BLaER1 (cell line): Measurements from ENCODE around the gene YAP1.

ENCODE experiments used
- H3K27ac ChIP-seq: shearing (Covaris generic); formaldehyde crosslinking; 2 replicates; pipeline ENCODE4 v1.8.1; 2022
- H3K27me3 ChIP-seq: shearing (Covaris generic); formaldehyde crosslinking; 2 replicates; pipeline ENCODE4 v1.8.1; 2022
- H3K36me3 ChIP-seq: shearing (Covaris generic); formaldehyde crosslinking; 2 replicates; pipeline ENCODE4 v1.8.1; 2022
- H3K4me1 ChIP-seq: shearing (Covaris generic); formaldehyde crosslinking; 2 replicates; pipeline ENCODE4 v1.8.1; 2022
- H3K4me2 ChIP-seq: shearing (Covaris generic); formaldehyde crosslinking; 2 replicates; pipeline ENCODE4 v1.8.1; 2022
- H3K4me3 ChIP-seq: shearing (Covaris generic); formaldehyde crosslinking; 2 replicates; pipeline ENCODE4 v1.8.1; 2022
- H3K9ac ChIP-seq: shearing (Covaris generic); formaldehyde crosslinking; 2 replicates; pipeline ENCODE4 v1.8.1; 2022
- H3K9me3 ChIP-seq: shearing (Covaris generic); formaldehyde crosslinking; 2 replicates; pipeline ENCODE4 v1.8.1; 2022
- H4K20me1 ChIP-seq: shearing (Covaris generic); formaldehyde crosslinking; 2 replicates; pipeline ENCODE4 v1.8.1; 2022
- Cebpa-rat ChIP-seq: shearing (Covaris generic); IDR thresholded peaks from 2 replicates; pipeline ENCODE4 v1.8.1; 2022

YAP1 gene

DNA sequence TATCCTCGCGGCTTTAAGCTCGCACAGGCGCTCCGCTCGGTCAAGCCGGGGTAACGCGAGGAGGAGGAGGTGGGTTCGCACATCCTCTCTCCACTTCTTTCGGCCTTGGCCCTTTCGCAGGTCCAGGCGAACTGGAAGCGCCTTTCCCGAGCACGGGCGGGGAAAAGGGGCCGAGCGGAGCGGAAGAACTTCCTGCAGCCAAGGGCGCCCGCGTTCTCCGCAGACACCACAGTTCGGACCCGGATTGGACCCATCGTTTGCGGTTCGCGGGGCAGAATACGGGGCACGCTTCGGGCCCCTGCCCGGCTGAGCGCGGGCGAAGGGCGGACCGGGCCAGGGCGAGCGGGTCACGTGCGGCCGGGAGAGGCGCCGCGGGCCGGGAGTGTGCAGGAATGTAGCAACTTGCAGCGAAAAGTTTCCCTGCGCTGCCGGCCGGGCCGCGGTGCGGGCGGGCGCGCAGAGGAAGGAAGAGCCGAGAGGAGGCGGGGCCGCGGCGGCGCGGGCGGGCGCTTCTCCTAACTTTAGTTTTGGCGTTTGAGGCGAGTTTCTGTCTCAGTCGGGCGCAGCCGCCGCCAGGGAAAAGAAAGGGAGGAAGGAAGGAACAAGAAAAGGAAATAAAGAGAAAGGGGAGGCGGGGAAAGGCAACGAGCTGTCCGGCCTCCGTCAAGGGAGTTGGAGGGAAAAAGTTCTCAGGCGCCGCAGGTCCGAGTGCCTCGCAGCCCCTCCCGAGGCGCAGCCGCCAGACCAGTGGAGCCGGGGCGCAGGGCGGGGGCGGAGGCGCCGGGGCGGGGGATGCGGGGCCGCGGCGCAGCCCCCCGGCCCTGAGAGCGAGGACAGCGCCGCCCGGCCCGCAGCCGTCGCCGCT lies at the start of gene YAP1:
Gene YAP1, plus strand, starts transcription at position 552 of the 865 bp plus-strand sequence. CDS start 402 bp downstream, outside the sequence.
- Histone ChIP-seq H4K20me1 (no peaks in the 10 kb centered on the region), H3K27me3 (peaks cover 4% of the 10 kb centered on the region; the same call in 1 of the 2 replicates), H3K4me2 (peak within 1 kb of the TSS; percentile 88), H3K9ac (peak within 1 kb of the TSS; percentile 80), H3K4me1 (peaks cover 22% of the 10 kb centered on the region), H3K4me3 (peak within 1 kb of the TSS; percentile 88), H3K36me3 (no peaks in the 10 kb centered on the region), H3K9me3 (no peaks in the 10 kb centered on the region), H3K27ac (peak within 1 kb of the TSS; percentile 74)
- no peak for TF ChIP-seq Cebpa-rat

DNA sequence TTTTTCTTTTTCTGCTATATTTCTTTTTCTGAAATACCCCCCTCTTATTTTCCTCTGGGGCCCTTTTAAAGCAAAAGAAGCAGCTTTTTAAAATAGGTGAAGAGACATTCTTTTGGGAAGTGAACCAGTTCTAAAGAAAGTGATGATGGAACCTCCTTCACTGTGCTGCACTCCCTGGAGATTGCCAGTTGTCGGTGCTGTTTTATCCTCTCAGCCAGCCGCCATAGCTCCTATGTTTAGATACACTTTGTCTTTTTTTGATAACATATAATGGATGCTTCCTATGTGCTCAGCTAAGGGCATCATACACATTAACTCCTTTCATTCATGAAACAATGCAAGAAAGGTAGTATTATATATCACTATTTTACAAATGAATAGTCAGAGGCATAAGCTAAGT lies 49.0 kb upstream of the YAP1 start:
- Histone ChIP-seq H3K27me3 (no peaks in the 10 kb centered on the region), H3K4me1 (no peaks in the 10 kb centered on the region), H3K9me3 (no peaks in the 10 kb centered on the region), H3K4me2 (no peak overlapping the region), H3K27ac (no peak overlapping the region), H3K4me3 (no peak overlapping the region), H3K36me3 (no peaks in the 10 kb centered on the region), H4K20me1 (no peaks in the 10 kb centered on the region), H3K9ac (no peak overlapping the region)
- TF ChIP-seq Cebpa-rat, result no peak

DNA sequence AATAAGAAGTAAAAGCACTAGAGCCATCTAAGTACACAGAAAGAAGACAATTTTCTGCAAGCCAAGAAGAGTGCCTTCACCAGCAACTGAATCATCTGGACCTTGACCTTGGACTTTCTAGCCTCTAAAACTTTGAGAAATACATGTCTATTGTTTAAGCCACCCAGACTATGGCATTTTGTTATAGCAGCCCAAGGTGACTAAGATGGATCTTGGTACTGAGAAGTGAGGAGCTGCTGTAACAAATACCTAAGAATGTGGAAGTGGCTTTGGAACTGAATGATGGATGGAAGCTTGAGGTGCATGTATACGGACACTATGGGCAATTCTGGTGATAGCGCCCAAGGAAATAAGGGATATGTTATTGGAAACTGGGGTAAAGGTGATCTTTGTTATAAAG lies 48.1 kb upstream of the YAP1 start:
- Histone ChIP-seq H3K9me3 (no peaks in the 10 kb centered on the region), H3K4me3 (no peak overlapping the region), H3K27ac (no peak overlapping the region), H3K36me3 (no peaks in the 10 kb centered on the region), H3K4me1 (no peaks in the 10 kb centered on the region), H4K20me1 (no peaks in the 10 kb centered on the region), H3K9ac (no peak overlapping the region), H3K4me2 (no peak overlapping the region), H3K27me3 (no peaks in the 10 kb centered on the region)
- TF ChIP-seq Cebpa-rat, result no peak

DNA sequence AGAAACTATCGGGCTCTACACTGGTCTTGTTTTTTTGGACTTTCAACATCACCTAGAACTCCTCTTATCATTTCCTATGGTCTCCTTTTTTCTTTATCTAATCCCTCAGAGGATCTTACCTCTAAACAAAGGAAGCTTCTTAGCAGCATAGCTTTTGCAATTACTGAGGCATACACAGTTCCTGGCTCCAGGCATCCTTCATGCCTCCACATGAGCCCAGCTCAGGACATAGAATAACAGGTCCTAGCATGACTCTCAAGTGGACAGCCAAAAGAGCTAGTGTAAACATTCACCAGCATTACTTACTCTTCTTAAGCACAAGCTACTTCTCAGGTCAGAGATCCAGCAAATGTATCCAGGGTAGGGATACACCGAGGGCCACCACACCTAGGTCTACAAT lies 45.9 kb upstream of the YAP1 start:
- TF ChIP-seq Cebpa-rat, result no peak
- H3K27me3 ChIP-seq, result no peaks in the 10 kb centered on the region
- no peak overlapping the region for H3K9ac ChIP-seq
- H3K4me1 ChIP-seq, result no peaks in the 10 kb centered on the region
- no peak overlapping the region for H3K4me2 ChIP-seq
- no peaks in the 10 kb centered on the region for H3K9me3 ChIP-seq
- no peak overlapping the region for H3K27ac ChIP-seq
- H4K20me1 ChIP-seq, result no peaks in the 10 kb centered on the region
- no peaks in the 10 kb centered on the region for H3K36me3 ChIP-seq
- H3K4me3 ChIP-seq, result no peak overlapping the region

DNA sequence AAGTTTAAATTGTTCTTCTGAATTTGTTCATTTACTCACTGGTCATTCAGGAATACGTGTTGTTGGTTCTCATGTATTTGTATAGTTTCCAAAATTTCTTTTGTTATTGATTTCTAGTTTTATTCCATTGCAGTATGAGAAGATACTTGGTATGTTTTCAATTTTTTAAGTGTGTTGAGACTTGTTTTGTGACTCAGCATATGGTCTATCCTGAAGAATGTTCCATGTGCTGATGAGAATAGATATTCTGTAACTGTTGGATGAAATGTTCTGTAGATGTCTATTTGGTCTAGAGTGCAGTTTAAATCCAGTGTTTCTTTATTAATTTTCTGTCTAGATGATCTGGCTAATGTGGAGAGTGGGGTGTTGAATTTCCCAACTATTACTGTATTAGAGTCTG lies 39.5 kb upstream of the YAP1 start:
- Histone ChIP-seq H3K4me3 (no peak overlapping the region), H3K36me3 (no peaks in the 10 kb centered on the region), H3K9me3 (peaks cover 42% of the 10 kb centered on the region), H3K27me3 (no peaks in the 10 kb centered on the region), H4K20me1 (no peaks in the 10 kb centered on the region), H3K4me2 (no peak overlapping the region), H3K27ac (no peak overlapping the region), H3K4me1 (no peaks in the 10 kb centered on the region), H3K9ac (no peak overlapping the region)
- no peak for TF ChIP-seq Cebpa-rat

DNA sequence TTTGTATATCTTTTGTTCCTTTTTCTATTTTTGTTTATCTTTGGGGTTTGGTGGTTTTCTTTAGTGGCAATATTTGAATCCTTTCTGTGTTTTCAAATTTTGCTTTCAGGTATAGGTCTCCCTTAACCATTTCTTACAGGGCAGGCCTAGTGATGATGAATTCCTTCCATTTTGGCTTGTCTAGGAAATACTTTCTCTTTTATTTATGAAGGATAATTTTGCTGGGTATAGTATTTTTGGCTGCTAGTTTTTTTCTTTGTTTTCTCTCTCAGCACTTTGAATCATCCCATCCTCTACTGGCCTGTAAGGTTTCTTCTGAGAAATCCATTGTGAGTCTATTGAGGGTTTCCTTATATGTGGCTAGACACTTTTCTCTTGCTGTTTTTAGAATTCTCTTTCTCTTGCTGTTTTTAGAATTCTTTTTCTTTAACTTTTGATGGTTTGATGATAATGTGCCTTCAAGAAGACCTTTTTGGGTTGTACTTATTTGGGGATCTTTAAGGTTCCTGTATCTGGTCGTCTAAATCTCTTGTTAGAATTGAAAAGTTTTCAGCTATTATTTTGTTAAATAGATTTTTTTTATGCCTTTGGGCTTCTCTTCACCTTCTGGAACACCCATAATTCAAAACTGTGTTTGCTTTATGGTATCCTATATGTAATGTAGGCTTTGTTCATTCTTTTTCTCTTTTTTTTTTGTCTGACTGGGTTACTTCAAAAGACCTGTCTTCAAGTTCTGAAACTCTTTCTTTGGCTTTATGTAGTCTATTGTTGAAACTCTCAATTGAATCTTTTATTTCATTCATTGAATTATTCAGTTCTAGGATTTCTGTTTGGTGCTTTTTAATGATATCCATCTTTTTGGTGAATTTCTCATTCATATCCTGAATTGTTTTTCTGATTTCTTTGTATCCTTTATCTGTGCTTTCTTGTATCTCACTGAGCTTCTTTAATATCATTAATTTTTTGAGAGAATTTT lies 38.5 kb upstream of the YAP1 start:
- Histone ChIP-seq H3K9ac (no peak overlapping the region), H3K4me2 (no peak overlapping the region), H3K36me3 (no peaks in the 10 kb centered on the region), H3K4me1 (no peaks in the 10 kb centered on the region), H3K9me3 (peaks cover 42% of the 10 kb centered on the region), H4K20me1 (no peaks in the 10 kb centered on the region), H3K4me3 (no peak overlapping the region), H3K27me3 (no peaks in the 10 kb centered on the region), H3K27ac (no peak overlapping the region)
- no peak for TF ChIP-seq Cebpa-rat

DNA sequence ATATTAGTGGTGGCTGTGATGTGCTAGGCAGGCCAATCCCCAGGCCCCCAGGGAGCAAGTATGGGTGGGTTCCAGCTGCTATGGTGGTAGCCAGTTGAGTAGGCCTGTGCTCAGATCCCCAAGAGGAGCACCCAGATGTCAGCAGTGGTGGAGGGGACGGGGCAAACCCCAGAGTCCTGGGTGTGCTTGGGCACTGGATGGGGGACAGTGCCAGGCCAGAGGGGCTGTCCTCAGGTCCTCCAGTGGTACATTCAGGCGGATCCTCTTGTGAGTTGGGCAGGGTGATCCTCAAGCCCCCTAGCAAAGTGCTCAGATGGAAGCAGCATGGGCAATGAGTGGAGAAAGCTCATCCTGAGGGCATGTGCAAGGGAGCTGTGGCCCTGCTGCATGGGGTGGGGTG lies 37.0 kb upstream of the YAP1 start:
- Histone ChIP-seq H3K9ac (no peak overlapping the region), H3K9me3 (peaks cover 42% of the 10 kb centered on the region)

DNA sequence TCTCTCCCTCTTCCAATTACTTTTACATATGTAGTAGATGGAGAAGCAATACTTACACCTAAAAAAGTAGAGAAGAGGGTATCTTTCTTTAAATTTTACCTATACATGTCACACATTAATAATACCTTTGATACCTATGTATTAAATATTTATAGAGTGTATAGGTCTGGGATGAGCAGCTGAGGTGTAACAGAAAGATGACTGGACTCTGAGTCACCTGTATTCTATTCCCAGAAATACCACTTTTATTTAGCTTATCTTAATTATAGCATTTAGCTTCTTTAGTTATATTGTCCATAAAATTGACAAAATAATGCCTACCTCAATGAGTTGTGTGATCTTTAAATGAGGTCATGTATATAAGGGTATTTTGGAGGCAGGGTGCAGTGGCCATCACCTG lies 30.6 kb upstream of the YAP1 start:
- Histone ChIP-seq H3K4me1 (no peaks in the 10 kb centered on the region), H3K4me2 (no peak overlapping the region), H3K27me3 (no peaks in the 10 kb centered on the region), H3K27ac (no peak overlapping the region), H3K9me3 (no peaks in the 10 kb centered on the region), H3K36me3 (no peaks in the 10 kb centered on the region), H3K9ac (no peak overlapping the region), H3K4me3 (no peak overlapping the region), H4K20me1 (no peaks in the 10 kb centered on the region)
- no peak for TF ChIP-seq Cebpa-rat

More for the DNA sequence above, 37.0 kb upstream of the YAP1 start:
- no peaks in the 10 kb centered on the region for H3K27me3 ChIP-seq
- no peak for TF ChIP-seq Cebpa-rat
- no peak overlapping the region for H3K4me2 ChIP-seq
- no peaks in the 10 kb centered on the region for H3K36me3 ChIP-seq
- H3K4me1 ChIP-seq, result no peaks in the 10 kb centered on the region
- no peaks in the 10 kb centered on the region for H4K20me1 ChIP-seq
- no peak overlapping the region for H3K4me3 ChIP-seq
- H3K27ac ChIP-seq, result no peak overlapping the region

DNA sequence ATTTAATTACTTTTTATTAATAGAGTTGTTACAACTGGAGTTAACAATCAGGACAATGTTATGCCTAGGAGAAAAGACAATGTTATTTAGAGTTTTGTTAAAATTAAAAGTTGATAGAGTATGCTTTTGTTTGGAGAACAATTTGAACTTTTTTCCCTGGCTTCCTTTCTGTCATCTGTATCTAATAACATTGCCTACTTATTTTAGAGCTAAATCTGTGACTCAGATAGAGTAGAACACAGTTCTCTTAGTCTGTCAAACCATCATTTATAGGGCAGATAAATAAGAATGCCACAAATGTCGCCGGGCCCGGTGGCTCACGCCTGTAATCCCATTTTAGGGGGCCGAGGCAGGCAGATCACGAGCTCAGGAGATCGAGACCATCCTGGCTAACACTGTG lies 28.9 kb upstream of the YAP1 start:
- H4K20me1 ChIP-seq, result no peaks in the 10 kb centered on the region
- TF ChIP-seq Cebpa-rat, result no peak

More for the DNA sequence above, 28.9 kb upstream of the YAP1 start:
- no peaks in the 10 kb centered on the region for H3K27me3 ChIP-seq
- H3K4me1 ChIP-seq, result no peaks in the 10 kb centered on the region
- H3K9ac ChIP-seq, result no peak overlapping the region
- H3K9me3 ChIP-seq, result no peaks in the 10 kb centered on the region
- H3K27ac ChIP-seq, result no peak overlapping the region
- H3K4me2 ChIP-seq, result no peak overlapping the region
- H3K36me3 ChIP-seq, result no peaks in the 10 kb centered on the region
- H3K4me3 ChIP-seq, result no peak overlapping the region
